ENCODE results near the gene SMIM21. TPM values are rescaled to one million over a fixed set of nuclear protein-coding genes. Genes with fewer than 3 reads are reported as not detected.

Gene SMIM21
- total RNA-seq, 2 experiments from 2014 or later: not detected

- CTCF ChIA-PET: no interaction called here
Measured at GRCh38 chr18:75393721-75394120, 33.8 kb downstream of the SMIM21 start.

GRCh38 chr18:75392226-75392578 is 35.3 kb downstream of the SMIM21 start:
- no peaks in the 10 kb centered on the region for H3K4me1 Mint-ChIP-seq (ENCODE audit: low read depth)
- Histone ChIP-seq H3K27me3 (ENCODE audit: control insufficient read depth in 1 of 2, insufficient read depth in 2 of 2, low read length in 2 of 2) (peaks cover 3 to 5% of the 10 kb centered on the region in 2 experiments), H3K4me3 (ENCODE audit: low read length) (no peak overlapping the region), H3K9me3 (ENCODE audit: control insufficient read depth in 1 of 2, insufficient read depth in 1 of 2, low read length in 2 of 2) (peaks cover 0 to 5% of the 10 kb centered on the region in 2 experiments), H3K36me3 (ENCODE audit: insufficient read depth, low read length) (no peaks in the 10 kb centered on the region), H3K27ac (ENCODE audit: low read depth in 1 of 2, low read length in 2 of 2) (no peak overlapping the region), H3K4me1 (ENCODE audit: insufficient read depth, low read length) (no peaks in the 10 kb centered on the region)
- no peak overlapping the region for H3K4me3 Mint-ChIP-seq
- TF ChIP-seq CTCF (IDR thresholded peaks at IDR 0.05): no peak
- intact Hi-C loops (cut with DNase I, micrococcal nuclease): no loop called here
- ChIA-PET CTCF (no interaction called here), POLR2A (no interaction called here)
- peaks cover 61% of the 10 kb centered on the region for H3K27me3 Mint-ChIP-seq
- ATAC-seq (ENCODE audit: poor library complexity) (no peak), DNase-seq (no peak)
- H3K27ac Mint-ChIP-seq: no peak overlapping the region
- no peaks in the 10 kb centered on the region for H3K36me3 Mint-ChIP-seq (ENCODE audit: low read depth)
- no peaks in the 10 kb centered on the region for H3K9me3 Mint-ChIP-seq

More at GRCh38 chr18:75393721-75394120, 33.8 kb downstream of the SMIM21 start:
- Histone ChIP-seq H3K9me3 (ENCODE audit: control insufficient read depth in 1 of 2, insufficient read depth in 1 of 2, low read length in 2 of 2) (peaks cover 0 to 5% of the 10 kb centered on the region in 2 experiments), H3K27ac (ENCODE audit: low read depth in 1 of 2, low read length in 2 of 2) (no peak overlapping the region), H3K27me3 (ENCODE audit: control insufficient read depth in 1 of 2, insufficient read depth in 2 of 2, low read length in 2 of 2) (peaks cover 0 to 3% of the 10 kb centered on the region in 2 experiments), H3K4me1 (ENCODE audit: insufficient read depth, low read length) (no peaks in the 10 kb centered on the region), H3K4me3 (ENCODE audit: low read length) (no peak overlapping the region), H3K36me3 (ENCODE audit: insufficient read depth, low read length) (no peaks in the 10 kb centered on the region)
- no peak overlapping the region for H3K27ac Mint-ChIP-seq
- H3K4me3 Mint-ChIP-seq: no peak overlapping the region
- ATAC-seq (ENCODE audit: poor library complexity): no peak
- no peaks in the 10 kb centered on the region for H3K9me3 Mint-ChIP-seq
- POLR2A ChIA-PET: no interaction called here
- no peak for DNase-seq
- H3K36me3 Mint-ChIP-seq (ENCODE audit: low read depth): no peaks in the 10 kb centered on the region
- no peak for TF ChIP-seq CTCF (IDR thresholded peaks at IDR 0.05)
- peaks cover 52% of the 10 kb centered on the region for H3K27me3 Mint-ChIP-seq
- no peaks in the 10 kb centered on the region for H3K4me1 Mint-ChIP-seq (ENCODE audit: low read depth)
- intact Hi-C loops (cut with DNase I, micrococcal nuclease): no loop called here

- intact Hi-C loops (cut with DNase I, micrococcal nuclease): no loop called here
- TF ChIP-seq CTCF (IDR thresholded peaks at IDR 0.05): no peak
- DNase-seq (no peak), ATAC-seq (ENCODE audit: poor library complexity) (no peak)
- ChIA-PET POLR2A (no interaction called here), CTCF (no interaction called here)
- Mint-ChIP-seq H3K9me3 (no peaks in the 10 kb centered on the region), H3K27ac (no peak overlapping the region), H3K27me3 (peaks cover 61% of the 10 kb centered on the region), H3K4me3 (no peak overlapping the region), H3K36me3 (ENCODE audit: low read depth) (no peaks in the 10 kb centered on the region), H3K4me1 (ENCODE audit: low read depth) (no peaks in the 10 kb centered on the region)
- H3K27me3 ChIP-seq (ENCODE audit: control insufficient read depth in 1 of 2, insufficient read depth in 2 of 2, low read length in 2 of 2): peaks cover 3 to 5% of the 10 kb centered on the region in 2 experiments
- peaks cover 0 to 5% of the 10 kb centered on the region in 2 experiments for H3K9me3 ChIP-seq (ENCODE audit: control insufficient read depth in 1 of 2, insufficient read depth in 1 of 2, low read length in 2 of 2)
- H3K36me3 ChIP-seq (ENCODE audit: insufficient read depth, low read length): no peaks in the 10 kb centered on the region
- no peak overlapping the region for H3K4me3 ChIP-seq (ENCODE audit: low read length)
- no peak overlapping the region for H3K27ac ChIP-seq (ENCODE audit: low read depth in 1 of 2, low read length in 2 of 2)
- H3K4me1 ChIP-seq (ENCODE audit: insufficient read depth, low read length): no peaks in the 10 kb centered on the region
Measured at GRCh38 chr18:75391279-75392225, 36.0 kb downstream of the SMIM21 start.

All from CD4-positive, alpha-beta T cell (primary cell).